Trophoblast cell (in vitro differentiated cells and primary cell): Measurements from ENCODE around the gene SF3B2.

ENCODE experiments used
- DNase-seq, 2 donors: peaks; one replicate each; pipeline ENCODE4 v3.0.0-alpha.2; 2016
- H2AFZ ChIP-seq: 2 replicates; pipeline ENCODE4 v1.6.1; 2013; ENCODE audit warnings: low read length, moderate library complexity, mild to moderate bottlenecking; ENCODE audit not compliant: insufficient read depth, poor library complexity
- H2AK5ac ChIP-seq: 2 replicates; pipeline ENCODE4 v1.6.1; 2013; ENCODE audit warnings: mild to moderate bottlenecking, low read length
- H2BK120ac ChIP-seq: 2 replicates; pipeline ENCODE4 v1.6.1; 2013; ENCODE audit warnings: low read length, mild to moderate bottlenecking, moderate library complexity; ENCODE audit not compliant: insufficient read depth, poor library complexity
- H2BK12ac ChIP-seq: 2 replicates; pipeline ENCODE4 v1.6.1; 2013; ENCODE audit warnings: mild to moderate bottlenecking, low read length, moderate library complexity
- H2BK5ac ChIP-seq: 2 replicates; pipeline ENCODE4 v1.6.1; 2013; ENCODE audit warnings: low read length, low read depth, moderate library complexity, mild to moderate bottlenecking; ENCODE audit not compliant: poor library complexity
- H3K14ac ChIP-seq: 2 replicates; pipeline ENCODE4 v1.6.1; 2013; ENCODE audit warnings: mild to moderate bottlenecking, low read length
- H3K18ac ChIP-seq: 2 replicates; pipeline ENCODE4 v1.6.1; 2013; ENCODE audit warnings: mild to moderate bottlenecking, low read length
- H3K23ac ChIP-seq: 2 replicates; pipeline ENCODE4 v1.6.1; 2013; ENCODE audit warnings: low read length
- H3K27ac ChIP-seq: 2 replicates; pipeline ENCODE4 v1.5.1; 2013; ENCODE audit warnings: low read depth, mild to moderate bottlenecking, inconsistent platforms, low read length, moderate library complexity
- H3K27me3 ChIP-seq: 2 replicates; pipeline ENCODE4 v1.6.1; 2013; ENCODE audit warnings: inconsistent platforms, mild to moderate bottlenecking, low read length, moderate library complexity; ENCODE audit not compliant: insufficient read depth
- H3K36me3 ChIP-seq, 2 experiments: 1 replicate in 1 of 2; 2 replicates in 1 of 2; pipeline ENCODE4 v1.6.1; 2013; ENCODE audit warnings: low read length in 2 of 2, mild to moderate bottlenecking in 2 of 2, moderate library complexity in 1 of 2; ENCODE audit not compliant: insufficient read depth in 2 of 2, control insufficient read depth in 1 of 2
- H3K4ac ChIP-seq: 2 replicates; pipeline ENCODE4 v1.6.1; 2013; ENCODE audit warnings: low read depth, mild to moderate bottlenecking, low read length, moderate library complexity
- H3K4me1 ChIP-seq, 2 experiments: 1 replicate in 1 of 2; 2 replicates in 1 of 2; pipeline ENCODE4 v1.6.1; 2013; ENCODE audit warnings: low read length in 2 of 2, mild to moderate bottlenecking in 2 of 2, moderate library complexity in 1 of 2; ENCODE audit not compliant: insufficient read depth in 2 of 2, control insufficient read depth in 1 of 2
- H3K4me2 ChIP-seq: 2 replicates; pipeline ENCODE4 v1.6.1; 2013; ENCODE audit warnings: inconsistent platforms, mild to moderate bottlenecking, low read length, moderate library complexity
- H3K4me3 ChIP-seq: 2 replicates; pipeline ENCODE4 v1.5.1; 2013; ENCODE audit warnings: mild to moderate bottlenecking, low read depth, low read length, inconsistent platforms
- H3K79me1 ChIP-seq: one replicate; pipeline ENCODE4 v1.6.1; 2013; ENCODE audit warnings: low read length
- H3K79me2 ChIP-seq: 2 replicates; pipeline ENCODE4 v1.6.1; 2013; ENCODE audit warnings: low read length, mild to moderate bottlenecking; ENCODE audit not compliant: control insufficient read depth, insufficient read depth, poor library complexity
- H3K9ac ChIP-seq: 2 replicates; pipeline ENCODE4 v1.6.1; 2013; ENCODE audit warnings: mild to moderate bottlenecking, low read length
- H3K9me3 ChIP-seq: 2 replicates; pipeline ENCODE4 v1.6.1; 2013; ENCODE audit warnings: low read depth, mild to moderate bottlenecking, control low read depth, inconsistent platforms, low read length; ENCODE audit not compliant: insufficient read depth
- H4K12ac ChIP-seq: 2 replicates; pipeline ENCODE4 v1.6.1; 2013; ENCODE audit warnings: low read depth, mild to moderate bottlenecking, low read length, moderate library complexity
- H4K8ac ChIP-seq: 2 replicates; pipeline ENCODE4 v1.6.1; 2013; ENCODE audit warnings: low read depth, mild to moderate bottlenecking, low read length, moderate library complexity
- H4K91ac ChIP-seq: one replicate; pipeline ENCODE4 v1.6.1; 2013; ENCODE audit warnings: low read depth, mild to moderate bottlenecking, low read length, moderate library complexity
- WGBS: extraction: QIAGEN DNeasy Blood & Tissue Kit; methylation state at CpG from one replicate; pipeline ENCODE4 v1.1.7; 2013; ENCODE audit warnings: missing lambda C conversion rate; ENCODE audit not compliant: insufficient read length, insufficient coverage; ENCODE audit errors: extremely low coverage; 5-methylcytosine and 5-hydroxymethylcytosine counted together

The SF3B2 gene

DNA sequence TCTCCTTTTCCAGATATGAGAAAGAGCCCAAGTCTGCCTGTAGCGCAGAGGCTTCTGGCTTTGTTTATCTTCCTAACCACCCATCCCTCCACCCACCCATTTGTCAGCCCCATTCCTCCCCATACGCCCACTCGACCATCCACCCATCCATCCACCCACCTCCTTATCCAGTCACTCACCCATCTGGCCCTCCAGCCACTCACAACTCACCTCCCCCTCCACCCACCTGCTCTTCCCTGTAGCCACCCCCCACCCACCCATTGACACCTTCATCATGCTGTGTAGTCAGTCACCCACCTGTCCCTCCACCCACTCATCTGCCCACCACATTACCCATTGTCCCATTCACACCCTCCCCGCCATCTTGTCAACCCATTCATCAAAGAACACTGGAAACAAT lies 34.8 kb upstream of the SF3B2 start:
- Histone ChIP-seq H3K4ac (no peak overlapping the region), H3K4me2 (no peak overlapping the region), H3K36me3 (no peaks in the 10 kb centered on the region), H3K4me1 (peaks cover 20 to 25% of the 10 kb centered on the region in 2 experiments), H3K79me2 (no peaks in the 10 kb centered on the region), H3K27me3 (no peaks in the 10 kb centered on the region), H3K79me1 (peaks cover 8% of the 10 kb centered on the region), H3K9me3 (peaks cover 2% of the 10 kb centered on the region), H3K9ac (no peak overlapping the region), H2BK12ac (no peak overlapping the region), H2BK120ac (no peak overlapping the region), H3K14ac (no peak overlapping the region), H4K8ac (no peak overlapping the region), H4K12ac (no peak overlapping the region), H4K91ac (no peak overlapping the region), H3K23ac (no peak overlapping the region), H3K27ac (no peak overlapping the region), H3K18ac (no peak overlapping the region), H2AFZ (no peak overlapping the region), H2AK5ac (no peak overlapping the region), H2BK5ac (no peak overlapping the region), H3K4me3 (no peak overlapping the region)
- DNase-seq = no peak
- 100% methylated on average over 2 of the region's 4 CpGs for WGBS

DNA sequence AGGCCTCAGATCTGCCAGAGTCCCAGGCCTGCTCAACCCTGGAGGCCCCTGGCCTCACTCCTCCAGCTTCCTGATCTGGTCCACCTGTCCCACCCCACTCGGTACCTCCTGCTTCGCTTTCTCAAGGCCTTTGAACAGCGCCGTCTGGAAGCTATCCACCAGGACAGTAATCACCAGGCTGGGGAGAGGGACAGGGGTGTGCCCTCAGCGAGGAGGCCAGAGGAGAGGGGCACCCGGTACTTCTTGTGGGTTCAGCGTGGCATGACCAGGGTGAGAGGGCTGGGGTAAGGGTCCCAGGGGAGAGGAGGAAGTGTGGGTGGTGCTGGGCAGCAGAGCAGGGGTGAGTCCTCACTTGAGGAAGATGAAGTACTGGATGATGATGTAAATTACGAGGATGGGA lies 32.0 kb upstream of the SF3B2 start:
- no peak overlapping the region for H4K91ac ChIP-seq
- no peak overlapping the region for H4K12ac ChIP-seq
- H3K27ac ChIP-seq = no peak overlapping the region
- DNase-seq = no peak
- no peak overlapping the region for H3K4ac ChIP-seq
- no peak overlapping the region for H3K18ac ChIP-seq
- H3K79me2 ChIP-seq = no peaks in the 10 kb centered on the region
- peaks cover 2% of the 10 kb centered on the region for H3K9me3 ChIP-seq
- peak overlapping the region; percentile 42 for H3K14ac ChIP-seq
- H4K8ac ChIP-seq = no peak overlapping the region
- no CpG with 5 or more reads among the region's 8 CpGs for WGBS
- peak overlapping the region; percentile 72 for H2AK5ac ChIP-seq
- H3K4me1 ChIP-seq = peaks cover 6 to 7% of the 10 kb centered on the region in 2 experiments
- H2BK12ac ChIP-seq = peak overlapping the region; percentile 71
- no peaks in the 10 kb centered on the region for H3K79me1 ChIP-seq
- H2BK5ac ChIP-seq = no peak overlapping the region
- no peak overlapping the region for H3K9ac ChIP-seq
- no peaks in the 10 kb centered on the region for H3K27me3 ChIP-seq
- H3K36me3 ChIP-seq = no peaks in the 10 kb centered on the region
- no peak overlapping the region for H3K23ac ChIP-seq
- H3K4me3 ChIP-seq = no peak overlapping the region
- no peak overlapping the region for H2AFZ ChIP-seq
- no peak overlapping the region for H3K4me2 ChIP-seq
- H2BK120ac ChIP-seq = peak overlapping the region; percentile 37

DNA sequence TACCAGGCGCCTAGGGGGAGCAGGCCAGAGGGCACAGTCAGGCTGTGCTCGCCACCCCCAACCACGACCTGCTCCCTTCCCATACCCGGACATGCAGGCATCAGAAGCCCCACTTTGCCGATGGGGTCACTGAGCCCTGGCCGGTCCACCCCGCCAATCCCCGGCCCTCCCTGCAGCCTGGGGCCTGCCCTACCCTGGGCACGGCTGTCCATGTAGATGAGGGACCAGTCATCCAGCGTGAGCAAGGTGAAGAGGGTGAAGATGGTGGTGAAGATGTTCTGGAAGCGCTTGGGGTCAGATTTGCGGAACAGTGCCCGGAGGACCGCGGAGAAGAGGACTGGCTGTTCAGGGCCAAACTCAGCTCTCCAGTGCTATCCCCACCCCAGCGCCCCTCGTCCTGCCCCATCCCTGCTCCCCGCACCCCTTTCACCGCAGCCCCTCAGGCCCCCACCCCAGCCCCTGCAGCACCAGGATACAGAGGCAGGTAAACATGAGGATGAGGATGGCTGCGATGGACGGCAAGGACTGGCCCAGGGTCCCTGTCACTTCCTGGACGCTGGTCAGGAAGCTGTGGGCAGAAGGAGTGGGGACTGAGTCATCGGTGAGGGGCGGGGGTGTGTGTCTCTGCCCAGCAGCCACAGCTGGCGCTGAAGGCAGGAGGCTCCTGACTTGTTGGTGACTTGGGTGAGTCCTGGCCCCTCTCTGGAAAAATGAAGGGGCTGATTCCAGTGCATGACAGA lies 31.4 kb upstream of the SF3B2 start:
- WGBS = no CpG with 5 or more reads among the region's 25 CpGs
- peak overlapping the region; percentile 71 for H2BK12ac ChIP-seq
- no peak overlapping the region for H3K23ac ChIP-seq
- H3K4ac ChIP-seq = no peak overlapping the region
- H4K8ac ChIP-seq = no peak overlapping the region
- H3K18ac ChIP-seq = no peak overlapping the region
- H2AK5ac ChIP-seq = peak overlapping the region; percentile 22
- peak; percentile 78 to 79 for DNase-seq
- no peaks in the 10 kb centered on the region for H3K27me3 ChIP-seq
- H2AFZ ChIP-seq = no peak overlapping the region
- no peak overlapping the region for H2BK120ac ChIP-seq
- H3K79me2 ChIP-seq = no peaks in the 10 kb centered on the region
- no peak overlapping the region for H3K9ac ChIP-seq
- no peak overlapping the region for H3K4me3 ChIP-seq
- H4K91ac ChIP-seq = no peak overlapping the region
- no peak overlapping the region for H3K14ac ChIP-seq
- H2BK5ac ChIP-seq = no peak overlapping the region
- no peaks in the 10 kb centered on the region for H3K36me3 ChIP-seq
- H3K4me2 ChIP-seq = no peak overlapping the region
- no peak overlapping the region for H4K12ac ChIP-seq
- H3K4me1 ChIP-seq = peaks cover 0 to 3% of the 10 kb centered on the region in 2 experiments
- peaks cover 4% of the 10 kb centered on the region for H3K9me3 ChIP-seq
- no peak overlapping the region for H3K27ac ChIP-seq
- H3K79me1 ChIP-seq = no peaks in the 10 kb centered on the region

DNA sequence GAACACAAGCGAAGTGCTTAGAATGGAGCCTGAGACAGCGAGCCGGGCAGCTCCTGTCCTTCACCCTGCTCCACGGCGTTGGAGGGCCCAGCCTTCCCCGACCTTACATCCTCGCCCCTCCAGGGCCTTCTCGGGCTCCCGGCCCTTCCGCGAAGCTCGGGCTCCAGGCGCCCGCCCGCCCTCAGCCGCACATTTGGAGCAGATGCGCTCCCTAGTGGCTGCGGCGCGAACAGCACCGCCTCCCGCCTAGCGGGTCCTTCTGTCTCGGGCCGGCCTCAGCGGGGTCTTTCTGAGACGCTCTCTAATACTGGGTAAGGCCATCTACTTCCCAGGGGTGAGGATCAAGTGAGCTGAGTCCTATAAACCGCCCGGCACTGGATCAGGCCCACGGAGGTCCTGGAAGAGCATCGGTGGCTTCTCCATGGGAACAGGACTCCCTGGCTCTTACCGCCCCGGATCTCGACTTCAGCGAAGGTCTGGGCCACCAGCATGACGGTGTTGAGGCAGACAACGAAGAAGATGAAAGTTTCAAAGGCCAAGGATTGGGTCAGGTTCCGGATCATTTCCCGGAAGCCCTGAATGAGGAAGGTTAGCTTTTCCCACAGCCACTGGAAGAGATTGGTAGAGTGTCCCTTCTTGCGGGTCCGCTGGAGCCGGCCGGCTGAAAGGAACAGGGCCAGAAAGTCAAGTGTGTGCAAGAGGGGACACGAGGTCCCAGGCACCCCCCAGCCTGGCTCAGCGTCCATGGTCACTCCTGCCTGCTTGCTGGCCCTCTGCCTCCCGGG lies 29.6 kb upstream of the SF3B2 start:
- Histone ChIP-seq H3K27ac (no peak overlapping the region), H3K27me3 (no peaks in the 10 kb centered on the region), H3K9ac (no peak overlapping the region), H2AFZ (no peak overlapping the region), H4K8ac (peak overlapping the region; percentile 90), H3K79me2 (no peaks in the 10 kb centered on the region), H3K14ac (no peak overlapping the region), H3K4me3 (no peak overlapping the region), H4K91ac (no peak overlapping the region), H3K9me3 (peaks cover 7% of the 10 kb centered on the region), H3K4me2 (no peak overlapping the region), H3K18ac (no peak overlapping the region), H3K36me3 (no peaks in the 10 kb centered on the region), H2BK120ac (no peak overlapping the region), H2BK12ac (peak overlapping the region; percentile 29), H4K12ac (peak overlapping the region; percentile 74), H3K4me1 (no peaks in the 10 kb centered on the region), H2AK5ac (no peak overlapping the region), H3K79me1 (no peaks in the 10 kb centered on the region), H3K23ac (no peak overlapping the region), H3K4ac (no peak overlapping the region), H2BK5ac (no peak overlapping the region)
- no CpG with 5 or more reads among the region's 46 CpGs for WGBS
- DNase-seq = peak; percentile 80 to 92
